ENCODE results near the gene XPO6.

The XPO6 gene

DNA sequence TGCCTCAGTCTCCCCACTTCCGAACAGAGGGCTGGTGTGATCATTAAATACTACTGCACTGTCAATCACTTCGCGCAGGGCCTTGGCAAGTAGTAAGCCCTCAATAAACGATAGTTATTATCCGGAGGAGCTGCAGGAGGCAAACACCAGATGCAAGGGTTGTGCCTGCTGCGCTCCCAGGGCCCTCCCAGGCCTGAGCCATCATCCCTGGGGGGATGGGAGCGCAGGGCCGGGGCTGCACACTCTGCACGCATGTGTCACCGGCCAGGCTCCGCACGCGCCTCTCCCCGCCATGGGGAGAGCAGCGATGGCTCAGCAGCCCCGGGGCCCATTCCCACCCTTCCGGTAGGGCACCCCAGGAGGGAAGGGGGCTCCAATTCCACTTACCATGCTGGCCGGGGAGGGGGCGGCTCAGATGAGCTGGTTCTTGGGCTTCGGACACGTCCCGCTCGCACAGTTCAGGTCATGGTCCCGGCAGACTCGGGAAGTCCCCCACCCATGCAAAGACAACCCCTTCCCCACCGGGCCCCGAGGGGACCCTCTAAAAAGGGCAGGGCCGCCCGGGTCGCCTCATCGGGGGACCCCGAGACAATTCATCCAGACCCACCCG, 681 bp downstream of the XPO6 start:
- no peak for DNase-seq (ENCODE audit: low read depth in 2 of 2)

DNA sequence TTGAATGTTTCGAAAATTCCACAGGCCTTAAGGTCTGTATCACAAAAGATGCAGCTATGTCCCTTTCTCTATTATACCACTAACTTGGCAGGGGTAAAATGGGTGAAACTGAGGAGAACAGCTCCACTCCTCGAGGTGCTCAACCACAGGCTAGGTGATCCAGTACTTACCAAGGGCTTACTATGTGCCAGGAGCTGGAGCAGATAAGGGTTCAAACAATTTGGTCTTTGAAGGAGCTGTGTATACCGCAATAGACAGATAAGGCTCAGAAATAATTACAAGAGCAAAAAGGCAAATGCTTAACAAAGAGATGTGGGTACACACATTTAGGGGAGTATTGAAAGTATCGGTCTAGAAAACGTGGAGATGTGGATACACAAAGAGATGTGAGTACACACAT, 1.5 kb downstream of the XPO6 start:
- DNase-seq (ENCODE audit: low read depth in 2 of 2), result no peak

DNA sequence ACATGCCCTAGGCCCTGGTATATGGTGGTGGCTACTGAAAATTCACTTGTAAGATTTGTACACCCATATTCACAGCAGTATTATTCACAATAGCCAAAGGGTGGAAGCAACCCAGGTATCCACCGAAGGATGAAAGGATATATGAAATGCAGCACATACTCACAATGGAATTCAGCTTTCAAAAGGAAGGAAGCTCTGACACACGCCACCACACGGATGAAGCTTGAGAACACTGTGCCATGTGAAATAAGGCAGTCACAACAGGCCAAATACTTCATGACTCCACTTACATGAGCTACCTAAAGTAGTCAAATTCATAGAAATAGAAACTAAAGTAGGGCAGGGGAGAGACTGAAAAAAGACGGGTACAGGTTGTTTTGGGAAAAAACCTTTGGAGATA, 2.9 kb downstream of the XPO6 start:
- no peak for DNase-seq (ENCODE audit: low read depth in 2 of 2)

DNA sequence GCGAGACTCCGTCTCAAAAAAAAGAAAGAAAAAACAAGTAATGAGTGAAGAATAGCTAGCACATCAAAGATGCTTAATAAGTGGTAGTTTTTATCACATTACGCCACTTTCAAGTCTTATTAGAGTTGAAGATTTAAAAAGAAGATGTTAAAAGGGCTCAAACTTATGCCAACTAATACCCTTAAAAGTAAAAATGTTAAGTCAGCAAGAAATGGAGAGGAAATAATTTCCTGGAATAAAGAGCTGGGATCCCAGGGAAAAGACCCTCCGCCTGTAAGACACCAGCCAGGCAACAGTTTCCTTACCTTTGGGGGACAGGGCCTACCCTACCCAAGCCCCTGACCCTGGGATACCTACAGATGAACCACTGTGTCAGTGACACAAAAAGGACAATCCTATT, 3.6 kb downstream of the XPO6 start:
- DNase-seq (ENCODE audit: low read depth in 2 of 2), result no peak

DNA sequence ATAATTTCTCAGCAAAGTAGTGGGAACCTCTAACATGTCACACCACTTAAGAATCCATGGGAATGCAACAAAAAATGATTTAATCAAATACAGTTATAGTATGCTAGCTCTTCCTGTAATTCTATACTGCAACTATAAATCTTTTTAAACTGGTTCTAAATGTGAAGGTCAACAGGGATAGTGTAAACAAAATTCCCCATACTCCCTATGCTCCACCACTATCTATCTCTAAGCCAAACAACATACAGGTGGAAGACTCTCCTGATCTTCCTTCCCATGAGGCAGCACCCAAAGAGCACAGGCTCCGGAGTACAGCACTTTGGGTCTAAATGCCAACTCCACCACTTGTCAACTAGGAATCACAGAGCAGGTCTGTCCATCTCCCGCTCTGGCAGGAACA, 4.4 kb downstream of the XPO6 start:
- no peak for DNase-seq (ENCODE audit: low read depth in 2 of 2)

DNA sequence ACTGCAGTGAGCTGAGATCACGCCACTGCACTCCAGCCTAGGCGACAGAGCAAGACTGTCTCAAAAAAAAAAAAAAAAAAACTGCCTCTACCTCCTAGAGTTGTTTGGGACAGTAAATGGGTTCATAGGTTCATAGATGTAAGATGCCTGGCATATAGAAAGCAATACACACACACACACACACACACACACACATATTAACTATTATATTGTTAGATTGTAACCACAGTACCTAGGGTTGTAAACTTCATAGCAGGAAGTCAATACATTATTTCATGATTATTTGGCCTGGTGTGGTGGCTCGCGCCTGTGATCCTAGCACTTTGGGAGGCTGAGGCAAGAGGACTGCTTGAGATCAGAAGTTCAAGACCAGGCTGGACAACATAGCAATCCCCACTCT, 5.8 kb downstream of the XPO6 start:
- no peak for DNase-seq (ENCODE audit: low read depth in 2 of 2)

DNA sequence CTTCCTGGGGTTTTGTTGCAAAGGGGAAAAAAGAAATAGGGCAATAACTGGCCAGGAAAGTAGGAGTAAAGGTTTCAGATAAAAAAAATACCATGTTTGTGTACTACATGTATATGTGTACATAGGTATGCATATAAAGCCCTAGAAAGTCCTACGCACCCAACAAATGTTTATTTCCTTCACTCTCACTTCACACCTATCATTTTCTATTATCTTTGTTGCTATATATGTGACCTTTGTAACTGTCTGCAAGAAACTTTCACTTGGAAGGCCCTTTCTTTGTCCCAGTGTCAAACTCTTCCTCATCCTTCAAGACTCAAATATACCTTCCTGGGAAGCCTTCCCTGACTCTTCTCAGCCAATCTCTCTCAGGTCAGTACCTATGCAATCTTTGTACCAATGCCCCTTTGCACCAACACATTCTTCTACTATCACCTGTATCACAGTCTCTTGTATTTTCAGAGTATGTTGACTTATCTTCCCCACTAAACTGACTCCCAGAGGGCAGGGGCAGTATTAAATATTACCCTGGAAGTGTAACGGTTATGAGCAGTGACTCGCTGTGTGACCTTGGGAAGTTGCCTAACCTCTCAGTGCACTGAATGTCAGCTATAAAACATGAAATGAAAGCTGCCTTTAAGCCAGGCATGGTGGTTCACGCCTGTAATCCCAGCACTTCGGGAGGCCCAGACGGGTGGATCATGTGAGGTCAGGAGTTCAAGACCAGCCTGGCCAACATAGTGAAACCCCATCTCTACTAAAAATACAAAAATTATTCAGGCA, 6.5 kb downstream of the XPO6 start:
- DNase-seq (ENCODE audit: low read depth in 2 of 2), result no peak

DNA sequence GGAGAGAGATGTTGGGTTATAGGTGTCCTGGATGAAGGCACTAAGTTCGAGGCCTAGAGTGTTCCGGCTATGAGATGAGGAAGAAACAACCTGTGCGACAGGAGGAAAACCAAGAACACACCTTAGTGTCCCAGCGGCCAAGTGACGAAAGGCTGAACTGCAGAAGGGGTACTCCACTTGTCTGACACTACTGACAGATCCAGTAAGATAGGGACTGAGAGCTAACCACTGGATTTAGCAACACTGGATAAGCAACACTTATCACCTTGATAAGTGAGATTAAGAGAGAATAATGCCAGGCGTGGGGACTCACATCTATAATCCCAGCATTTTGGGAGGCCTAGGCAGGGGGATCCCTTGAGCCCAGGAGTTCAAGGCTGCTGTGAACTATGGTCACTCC, 7.1 kb downstream of the XPO6 start:
- no peak for DNase-seq (ENCODE audit: low read depth in 2 of 2)

DNA sequence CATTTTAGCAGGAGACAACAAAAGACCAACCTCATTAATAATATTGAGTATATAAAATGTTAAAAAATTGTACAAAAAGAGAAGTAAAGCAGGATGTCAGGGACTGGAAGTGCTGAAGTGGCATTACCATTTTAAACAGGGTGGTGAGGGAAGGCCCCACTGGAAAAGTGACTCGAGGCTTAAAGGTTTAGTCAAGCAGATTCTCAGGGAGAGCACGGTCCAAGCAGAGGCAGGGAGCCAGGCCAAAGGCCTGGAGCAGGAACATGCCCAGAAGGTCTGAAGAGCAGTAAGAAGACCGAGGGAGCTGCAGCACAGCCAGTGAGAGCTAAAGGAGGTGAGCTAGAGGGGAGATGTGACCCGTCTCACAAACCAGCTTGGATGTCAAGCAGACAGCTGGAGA, 7.6 kb downstream of the XPO6 start:
- DNase-seq (ENCODE audit: low read depth in 2 of 2), result no peak

DNA sequence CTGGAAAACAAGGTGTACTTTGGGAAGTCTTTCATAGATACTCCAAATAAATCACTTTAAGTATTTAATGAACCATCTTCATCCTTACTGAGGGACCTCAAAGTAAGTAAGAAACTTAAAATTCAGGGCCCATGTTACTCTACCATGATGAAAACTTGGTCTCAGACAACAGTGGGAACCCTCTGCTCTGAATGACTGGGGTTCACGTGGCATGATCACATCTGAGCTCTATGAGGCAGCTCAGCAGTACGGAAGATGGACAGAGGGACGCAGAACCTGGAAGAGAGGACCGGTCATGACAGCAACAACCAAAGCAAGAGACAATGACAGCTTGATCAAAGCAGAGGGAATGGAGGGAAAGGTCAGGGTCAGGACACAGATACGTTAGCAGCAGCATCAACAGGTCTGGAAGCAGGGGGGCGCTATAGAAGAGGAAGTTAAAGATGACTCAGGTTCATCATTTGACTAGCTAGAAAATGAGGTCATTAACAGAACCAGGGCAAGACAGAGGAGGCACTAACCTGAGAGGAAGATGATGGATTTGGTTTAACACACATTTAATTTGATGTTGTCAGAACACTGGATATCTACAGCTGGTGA, 9.5 kb downstream of the XPO6 start:
- no peak for DNase-seq (ENCODE audit: low read depth in 2 of 2)

DNA sequence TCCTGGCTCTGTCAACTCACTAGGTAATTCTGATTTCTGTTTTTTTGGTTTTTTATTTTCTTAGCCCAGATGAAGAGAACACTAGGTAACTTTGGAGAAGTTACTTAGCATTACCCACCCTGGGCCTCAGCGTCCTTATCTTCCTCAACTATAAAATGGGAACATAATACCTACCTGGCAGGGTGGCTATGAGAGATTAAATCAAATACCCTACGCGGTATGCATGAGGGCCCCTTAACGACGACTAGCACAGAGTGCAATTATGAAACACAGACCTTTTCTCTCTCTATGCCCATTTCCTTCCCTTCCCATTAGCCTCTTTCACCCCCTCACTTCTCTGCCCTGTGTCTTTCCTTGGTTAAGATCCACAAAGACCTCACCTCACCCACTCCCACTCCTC, 11.1 kb downstream of the XPO6 start:
- no peak for DNase-seq (ENCODE audit: low read depth in 2 of 2)

DNA sequence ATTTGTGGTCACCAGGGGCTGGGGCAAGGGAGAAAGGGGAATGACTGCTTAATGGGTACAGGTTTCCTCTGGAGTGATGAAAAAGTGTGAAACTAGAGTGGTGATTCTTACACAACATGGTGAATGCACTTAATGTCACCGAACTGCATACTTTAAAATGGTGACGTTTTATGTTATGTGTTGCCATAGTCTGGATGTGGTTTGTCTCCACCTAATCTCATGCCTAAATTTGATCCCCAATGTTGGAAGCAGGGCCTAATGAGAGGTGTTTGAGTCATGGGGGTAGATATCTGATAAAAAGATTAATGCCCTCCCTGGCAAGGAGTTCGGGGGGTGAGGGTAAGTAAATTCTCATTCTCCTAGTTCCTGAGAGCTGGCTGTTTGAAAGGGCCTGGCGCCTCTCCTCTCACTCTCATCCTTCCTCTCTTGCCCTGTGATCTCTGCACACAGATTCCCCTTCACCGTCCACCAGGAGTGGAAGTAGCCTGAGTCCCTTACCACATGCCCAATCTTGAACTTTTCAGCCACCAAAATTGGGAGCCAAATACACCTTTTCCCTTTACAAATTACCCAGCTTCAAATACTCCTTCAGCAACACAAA, 15.3 kb downstream of the XPO6 start:
- no peak for DNase-seq (ENCODE audit: low read depth in 2 of 2)

DNA sequence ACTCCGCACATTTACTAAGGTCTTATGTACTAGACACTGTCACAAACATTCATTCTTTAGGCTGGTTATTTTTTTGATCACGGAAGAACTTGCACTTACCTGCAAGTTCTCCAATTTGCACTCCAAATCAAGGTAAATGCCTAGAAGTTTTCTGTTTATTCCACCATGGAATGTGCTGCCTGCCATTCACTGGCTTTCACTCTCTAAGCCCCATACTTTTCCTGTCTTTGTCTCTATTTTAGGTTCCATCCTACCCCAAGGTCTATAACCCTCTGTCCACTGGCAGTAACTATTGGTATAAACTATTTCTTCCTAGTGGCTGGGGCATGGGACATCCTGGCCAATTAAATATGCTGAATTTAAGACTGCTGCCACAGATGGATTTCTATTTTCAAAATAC, 15.9 kb downstream of the XPO6 start:
- DNase-seq (ENCODE audit: low read depth in 2 of 2), result no peak

DNA sequence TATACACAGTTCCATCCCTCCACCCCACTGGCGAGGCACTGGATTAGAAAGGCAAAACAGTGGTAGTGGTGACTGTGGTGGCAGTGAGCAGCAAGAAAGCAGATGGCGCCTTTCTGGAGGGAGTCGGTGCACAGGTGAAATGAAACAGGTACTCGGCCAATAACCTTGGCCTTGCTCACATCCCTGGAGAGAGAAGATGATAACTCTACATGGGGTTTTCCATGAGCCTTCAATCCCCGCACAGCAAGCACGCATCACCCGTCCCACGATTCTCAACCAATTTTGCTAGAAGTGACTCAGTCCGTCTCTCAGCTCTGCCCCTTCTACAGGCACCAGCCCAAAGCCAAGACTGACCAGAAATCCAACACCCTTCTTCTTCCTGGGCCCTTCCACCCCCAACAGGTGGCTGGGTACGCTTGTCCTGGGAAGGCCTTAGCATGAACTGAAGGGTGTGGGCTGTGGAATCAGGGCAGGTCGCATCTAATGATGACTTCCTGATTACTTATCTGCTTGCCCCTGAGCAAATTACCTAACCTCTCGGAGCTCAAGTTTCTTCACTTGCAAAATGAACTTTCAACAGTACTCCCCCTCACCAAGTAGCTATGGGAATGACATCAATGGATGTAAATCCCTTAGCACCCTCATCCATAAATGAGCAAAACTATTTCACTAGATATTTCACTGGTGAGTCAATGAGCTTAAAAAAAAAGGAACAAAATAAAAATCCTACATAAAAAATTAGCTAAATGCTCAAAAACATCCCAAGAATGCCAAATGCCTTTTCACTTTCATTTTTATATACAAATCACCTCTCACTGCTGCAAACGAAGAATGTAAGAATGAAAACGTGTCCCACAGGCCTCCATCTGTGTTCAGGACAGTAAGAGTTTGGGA, 18.0 kb downstream of the XPO6 start:
- DNase-seq (ENCODE audit: low read depth in 2 of 2), result peak; percentile 93 to 94

DNA sequence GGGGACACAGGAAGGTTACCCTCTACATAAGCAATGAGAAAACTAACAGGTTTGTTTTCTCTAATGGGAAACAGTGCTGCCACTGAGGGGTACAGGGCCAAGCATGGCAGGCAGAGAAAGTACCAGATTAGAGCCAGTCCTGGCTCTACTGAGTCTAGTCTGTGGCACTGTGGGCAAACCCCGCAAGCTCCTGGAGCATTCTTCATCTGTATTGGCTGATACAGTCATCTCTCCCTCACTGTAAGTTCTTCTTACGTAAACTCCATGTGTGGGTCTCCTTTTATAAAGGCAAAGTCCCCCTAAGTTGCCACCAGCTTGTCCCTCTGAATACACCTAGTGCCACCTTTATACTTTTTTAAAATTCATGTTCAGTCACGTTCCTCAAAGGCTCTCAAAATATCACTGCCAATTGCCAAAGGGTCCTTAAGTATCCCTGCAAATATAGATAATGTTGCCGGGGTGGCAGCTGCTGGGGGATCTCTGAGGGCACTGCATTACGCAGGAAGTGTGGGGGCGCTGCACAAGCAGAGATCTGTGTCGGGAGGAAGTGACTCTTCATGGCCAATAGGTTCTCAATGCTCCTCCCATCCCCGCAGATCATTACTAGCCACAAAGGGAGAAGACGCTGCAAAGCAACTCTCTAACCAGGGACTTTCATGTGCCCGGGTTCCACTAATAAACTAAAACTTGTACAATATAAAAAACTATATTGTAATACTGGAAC, 18.8 kb downstream of the XPO6 start:
- DNase-seq (ENCODE audit: low read depth in 2 of 2), result no peak

DNA sequence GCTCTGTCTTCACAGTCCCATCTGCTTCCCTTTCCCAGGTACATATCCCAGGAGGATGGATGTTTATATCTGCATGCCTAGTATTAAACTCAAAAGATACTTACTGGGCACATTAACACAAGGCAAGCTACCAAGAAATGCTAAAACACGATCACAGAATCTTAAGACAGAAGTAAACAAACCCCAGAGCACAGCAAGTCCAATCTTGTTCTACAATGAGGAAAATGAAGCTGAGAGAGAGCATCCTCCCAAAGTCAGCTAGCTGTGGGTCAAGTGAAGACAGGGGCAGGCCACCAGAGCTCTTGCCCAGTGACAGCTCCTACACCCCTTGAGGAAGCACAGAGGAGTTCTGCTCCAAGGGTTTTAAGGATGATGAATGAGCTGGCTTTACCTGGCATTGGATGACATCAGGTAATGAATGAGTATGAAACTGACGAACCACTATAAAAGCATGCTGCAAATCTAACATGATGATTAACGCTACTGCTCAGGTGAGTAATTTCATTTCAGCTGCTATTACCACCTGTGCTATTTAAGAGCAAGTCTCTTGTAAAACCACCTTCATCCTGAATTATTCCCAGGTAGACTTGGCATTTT, 20.3 kb downstream of the XPO6 start:
- no peak for DNase-seq (ENCODE audit: low read depth in 2 of 2)

DNA sequence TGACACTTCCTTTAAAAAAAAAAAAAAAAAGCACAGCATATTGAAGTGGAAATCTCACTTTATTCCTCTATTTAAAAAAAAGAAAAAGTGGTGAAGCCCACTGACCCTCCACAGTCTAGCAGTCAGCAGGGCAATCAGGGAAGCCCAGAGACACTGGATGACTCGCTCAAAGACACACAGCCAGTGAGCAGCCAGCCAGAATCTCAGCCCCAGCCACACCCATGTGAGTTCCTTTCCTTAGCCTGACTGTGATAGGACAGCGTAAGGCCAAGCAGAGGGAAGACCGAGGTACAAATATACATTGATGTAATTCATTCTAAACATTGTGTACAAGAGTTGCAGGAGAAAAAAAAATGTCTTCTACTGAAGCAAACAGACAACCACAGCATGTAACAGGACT, 22.5 kb downstream of the XPO6 start:
- DNase-seq (ENCODE audit: low read depth in 2 of 2), result no peak

DNA sequence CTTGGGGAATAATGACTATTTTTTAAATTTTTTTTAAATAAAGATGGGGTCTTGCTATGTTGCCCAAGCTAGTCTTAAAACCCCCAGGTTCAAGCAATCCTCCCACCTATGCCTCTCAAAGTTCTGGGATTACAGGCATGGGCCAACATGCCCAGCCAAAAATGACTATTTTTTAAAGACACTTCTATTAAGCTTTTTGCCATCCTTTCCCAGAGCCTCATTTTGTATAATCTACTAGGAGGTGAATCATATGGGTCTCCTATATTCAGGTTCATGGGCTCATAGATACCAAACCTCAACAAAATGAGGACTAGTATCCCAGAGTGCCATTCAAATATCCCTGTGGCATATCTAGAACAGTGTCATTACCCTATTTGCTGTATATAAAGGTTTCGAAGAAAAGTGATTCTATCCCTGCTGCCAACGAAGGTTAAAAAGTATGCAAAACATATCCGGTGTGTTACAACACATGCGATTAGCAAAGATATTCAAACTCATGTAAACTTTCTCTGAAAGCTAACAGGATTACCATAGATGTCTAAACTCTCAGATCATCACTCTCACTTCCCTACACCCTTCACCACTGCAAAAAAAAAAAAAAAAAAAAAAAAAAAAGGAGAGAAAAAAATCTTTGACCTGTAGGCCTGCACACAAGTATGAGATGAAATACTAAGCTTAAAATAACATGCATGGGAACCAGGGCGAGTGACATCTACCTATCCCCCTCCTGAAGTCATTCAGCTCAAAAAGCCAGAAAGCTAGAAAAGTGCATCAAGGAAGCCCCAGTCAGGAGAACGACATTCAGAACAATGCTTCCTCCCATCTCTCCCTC, 23.5 kb downstream of the XPO6 start:
- DNase-seq (ENCODE audit: low read depth in 2 of 2), result no peak

DNA sequence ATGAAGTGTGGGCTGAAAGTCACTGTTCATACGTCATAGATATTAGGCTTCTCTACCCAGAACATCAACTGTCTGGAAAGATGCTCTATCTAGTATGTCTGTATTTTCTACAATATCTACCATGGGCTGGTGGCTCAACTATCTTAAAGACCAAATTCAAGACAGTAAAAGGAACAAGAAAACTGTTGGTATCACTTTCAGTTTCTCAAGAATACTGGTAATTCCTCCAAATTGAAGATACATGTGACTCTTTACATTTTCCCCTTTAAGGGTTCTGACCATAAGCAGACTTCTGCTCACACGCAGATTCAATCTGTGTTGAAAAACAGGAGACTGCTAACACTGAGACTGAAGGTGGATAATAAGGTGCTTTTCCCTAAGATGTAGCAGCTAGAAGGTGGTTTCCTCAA, 24.2 kb downstream of the XPO6 start:
- DNase-seq (ENCODE audit: low read depth in 2 of 2), result no peak

DNA sequence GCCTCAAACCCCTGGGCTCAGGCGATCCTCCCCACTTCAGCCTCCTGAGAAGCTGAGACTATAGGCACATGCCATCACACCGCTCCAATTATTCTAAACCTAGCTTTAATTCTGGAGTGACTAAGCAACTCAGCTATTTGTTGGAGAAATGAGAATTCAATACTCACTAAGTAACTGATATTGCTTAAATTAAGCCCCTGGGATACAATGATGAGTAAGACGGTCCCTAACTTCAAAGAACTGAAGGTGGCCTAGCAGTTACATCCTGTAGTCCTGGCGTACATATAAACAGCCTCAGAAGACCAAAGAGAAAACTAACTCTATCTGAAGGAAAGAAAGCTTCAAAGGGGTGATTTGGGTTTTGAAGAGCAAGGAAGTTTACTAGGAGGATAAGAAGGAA, 25.0 kb downstream of the XPO6 start:
- DNase-seq (ENCODE audit: low read depth in 2 of 2), result no peak

All from fibroblast of skin of left quadriceps (primary cell).